H1 (cell line): ENCODE measurements around the gene CORO2B. TPM values are rescaled to one million over a fixed set of nuclear protein-coding genes. Genes with fewer than 3 reads are reported as not detected.
A peak's percentile ranks its signal among the peaks of the same experiment; 100 is the strongest.

Experiments used
- CTCF ChIA-PET: fragments of 300-600 bp; sonication (Branson Sonifier 250); formaldehyde crosslinking; loops from one replicate; lab custom pipeline; 2021; ENCODE audit not compliant: partially characterized antibody; lab: Charles Lee
- POLR2A ChIA-PET: fragments of 300-600 bp; sonication (Branson Sonifier 250); formaldehyde crosslinking; loops from one replicate; lab custom pipeline; 2021; ENCODE audit warnings: inconsistent platforms; ENCODE audit not compliant: partially characterized antibody; lab: Charles Lee
- DNase-seq, 2 experiments: peaks; one replicate each; pipeline versions ENCODE4 v3.0.0 to v3.0.0-alpha.2; 2010 to 2022; ENCODE audit warnings: low spot score in 2 of 2, low read depth in 1 of 2, mixed read lengths in 1 of 2
- FAIRE-seq: peaks from 2 replicates; lab custom pipeline; 2011; peaks lifted over from hg19 to GRCh38; lab: Jason Lieb, UNC
- H2AFZ ChIP-seq: 2 replicates; pipeline ENCODE4 v1.8.1; 2012; ENCODE audit warnings: low read length, inconsistent platforms
- H2AK5ac ChIP-seq: 2 replicates; pipeline ENCODE4 v1.6.1; 2013; ENCODE audit warnings: low read depth, low read length
- H2BK120ac ChIP-seq: replicated peaks from 2 replicates; pipeline ENCODE3; 2013; ENCODE audit warnings: low read depth, low read length, inconsistent platforms
- H2BK12ac ChIP-seq: 2 replicates; pipeline ENCODE4 v1.6.1; 2013; ENCODE audit warnings: low read depth, low read length
- H2BK15ac ChIP-seq: 2 replicates; pipeline ENCODE4 v1.6.1; 2013; ENCODE audit warnings: low read length
- H2BK20ac ChIP-seq: 2 replicates; pipeline ENCODE4 v1.6.1; 2013; ENCODE audit warnings: low read length
- H2BK5ac ChIP-seq: 2 replicates; pipeline ENCODE4 v1.6.1; 2013; ENCODE audit warnings: low read depth, low read length
- H3K14ac ChIP-seq: 2 replicates; pipeline ENCODE4 v1.6.1; 2013; ENCODE audit warnings: inconsistent platforms; ENCODE audit not compliant: insufficient read length
- H3K18ac ChIP-seq: 2 replicates; pipeline ENCODE4 v1.6.1; 2013; ENCODE audit warnings: low read length; ENCODE audit errors: extremely low read depth
- H3K23ac ChIP-seq: 2 replicates; pipeline ENCODE4 v1.6.1; 2013; ENCODE audit warnings: inconsistent platforms; ENCODE audit not compliant: insufficient read length
- H3K23me2 ChIP-seq: 2 replicates; pipeline ENCODE4 v1.6.1; 2013; ENCODE audit warnings: low read depth, low read length
- H3K27ac ChIP-seq: 2 replicates; pipeline ENCODE4 v1.6.1; 2011; ENCODE audit warnings: low read depth, low read length, inconsistent platforms
- H3K27me3 ChIP-seq, 4 experiments: replicated peaks in 1 of 4; 1 replicate in 1 of 4; 2 replicates in 3 of 4; pipeline versions ENCODE4 v1.6.1 to v1.8.1; 2011 to 2013; ENCODE audit warnings: low read length in 3 of 4, mild to moderate bottlenecking in 3 of 4, inconsistent platforms in 2 of 4, mixed read lengths in 2 of 4, moderate library complexity in 1 of 4; ENCODE audit not compliant: control insufficient read depth in 3 of 4, insufficient read depth in 3 of 4; ENCODE audit errors: extremely low read depth in 1 of 4
- H3K36me3 ChIP-seq, 4 experiments: 2 replicates each; pipeline versions ENCODE4 v1.6.1 to v1.8.1; 2011 to 2013; ENCODE audit warnings: mild to moderate bottlenecking in 4 of 4, low read length in 3 of 4, moderate library complexity in 2 of 4, control low read depth in 1 of 4, inconsistent platforms in 1 of 4; ENCODE audit not compliant: insufficient read depth in 4 of 4, control insufficient read depth in 2 of 4
- H3K4ac ChIP-seq: replicated peaks from 2 replicates; pipeline ENCODE3; 2013; ENCODE audit warnings: low read length, low read depth, mixed read lengths, inconsistent platforms; ENCODE audit not compliant: insufficient read length
- H3K4me1 ChIP-seq, 4 experiments: replicated peaks in 1 of 4; 1 replicate in 1 of 4; 2 replicates in 3 of 4; pipeline versions ENCODE4 v1.6.1 to v1.8.1; 2011 to 2013; ENCODE audit warnings: low read length in 3 of 4, inconsistent platforms in 2 of 4, mixed read lengths in 1 of 4; ENCODE audit not compliant: insufficient read depth in 4 of 4, control insufficient read depth in 3 of 4
- H3K4me2 ChIP-seq, 2 experiments: 2 replicates each; pipeline versions ENCODE4 v1.6.1 to v1.8.1; 2011 to 2013; ENCODE audit warnings: low read depth in 2 of 2, low read length in 2 of 2, control low read depth in 1 of 2, inconsistent platforms in 1 of 2, mild to moderate bottlenecking in 1 of 2; ENCODE audit not compliant: insufficient read depth in 1 of 2
- H3K4me3 ChIP-seq, 4 experiments: fragments of 200-600, 300-600 bp in 1 of 4; sonication (generic), shearing (Covaris generic), sonication (Bioruptor Twin) in 1 of 4; 2 replicates each; pipeline versions ENCODE4 v1.5.1 to v1.8.1; 2011 to 2016; ENCODE audit warnings: low read length in 4 of 4, low read depth in 3 of 4, control low read depth in 2 of 4, inconsistent platforms in 2 of 4, mild to moderate bottlenecking in 2 of 4, mixed read lengths in 1 of 4, moderate library complexity in 1 of 4; ENCODE audit not compliant: insufficient read depth in 2 of 4; ENCODE audit errors: extremely low read depth in 1 of 4
- H3K56ac ChIP-seq: replicated peaks from 2 replicates; pipeline ENCODE3; 2013; ENCODE audit warnings: low read depth, mild to moderate bottlenecking, mixed read lengths, low read length, inconsistent platforms; ENCODE audit not compliant: insufficient read length
- H3K79me1 ChIP-seq: 2 replicates; pipeline ENCODE4 v1.6.1; 2013; ENCODE audit warnings: low read depth, low read length, control low read depth
- H3K79me2 ChIP-seq, 2 experiments: 2 replicates each; pipeline versions ENCODE4 v1.6.1 to v1.8.1; 2012 to 2013; ENCODE audit warnings: low read length in 2 of 2, mild to moderate bottlenecking in 2 of 2, inconsistent platforms in 1 of 2; ENCODE audit not compliant: insufficient read depth in 2 of 2, control insufficient read depth in 1 of 2
- H3K9ac ChIP-seq, 4 experiments: replicated peaks in 1 of 4; 1 replicate in 1 of 4; 2 replicates in 3 of 4; pipeline versions ENCODE4 v1.6.1 to v1.8.1; 2011 to 2013; ENCODE audit warnings: low read depth in 3 of 4, low read length in 3 of 4, control low read depth in 2 of 4, mild to moderate bottlenecking in 2 of 4, moderate library complexity in 2 of 4, inconsistent platforms in 1 of 4; ENCODE audit errors: extremely low read depth in 1 of 4
- H3K9me3 ChIP-seq, 2 experiments: 2 replicates each; pipeline versions ENCODE4 v1.6.1 to v1.8.1; 2012 to 2013; ENCODE audit warnings: mild to moderate bottlenecking in 2 of 2, moderate library complexity in 2 of 2, control low read depth in 1 of 2, inconsistent platforms in 1 of 2, low read depth in 1 of 2, low read length in 1 of 2, mixed read lengths in 1 of 2; ENCODE audit not compliant: insufficient read depth in 2 of 2
- H4K20me1 ChIP-seq, 2 experiments: replicated peaks in 1 of 2; 2 replicates each; pipeline versions ENCODE3 to v1.8.1; 2011 to 2013; ENCODE audit warnings: inconsistent platforms in 2 of 2, low read length in 2 of 2, mild to moderate bottlenecking in 1 of 2; ENCODE audit not compliant: insufficient read depth in 2 of 2, control insufficient read depth in 1 of 2
- H4K5ac ChIP-seq: 2 replicates; pipeline ENCODE4 v1.6.1; 2013; ENCODE audit warnings: low read length, low read depth, mixed read lengths, inconsistent platforms; ENCODE audit not compliant: insufficient read length
- H4K8ac ChIP-seq: 2 replicates; pipeline ENCODE4 v1.8.0; 2013; ENCODE audit warnings: mild to moderate bottlenecking, moderate library complexity, low read length, inconsistent platforms; ENCODE audit not compliant: insufficient read depth; ENCODE audit errors: extremely low read depth
- H4K91ac ChIP-seq: replicated peaks from 2 replicates; pipeline ENCODE3; 2013; ENCODE audit warnings: low read length, mixed read lengths, inconsistent platforms; ENCODE audit not compliant: insufficient read length
- KDM5A ChIP-seq: fragments of 200-600 bp; IDR thresholded peaks from 2 replicates; pipeline ENCODE4 v1.7.1; 2012; ENCODE audit warnings: mild to moderate bottlenecking, low read length, inconsistent platforms, mixed read lengths
- SRF ChIP-seq: IDR thresholded peaks from 2 replicates; pipeline ENCODE4 v1.6.1; 2011; ENCODE audit warnings: mild to moderate bottlenecking, low read depth, low read length, moderate library complexity
- TBP ChIP-seq: IDR thresholded peaks from 2 replicates; pipeline ENCODE4 v1.6.1; 2011; ENCODE audit warnings: low read depth, low read length, improper control_type of control experiment
- TCF12 ChIP-seq: IDR thresholded peaks from 2 replicates; pipeline ENCODE4 v1.6.1; 2011; ENCODE audit warnings: low read depth, mild to moderate bottlenecking, low read length
- TEAD4 ChIP-seq: IDR thresholded peaks from 2 replicates; pipeline ENCODE4 v1.6.1; 2012; ENCODE audit warnings: low read depth, low read length, inconsistent platforms, mixed read lengths
- WGBS, 2 experiments: shearing (Covaris generic) in 1 of 2; methylation state at CpG; one replicate each; pipeline versions ENCODE4 v1.1.6 to v1.1.7; 2013 to 2015; ENCODE audit warnings: low lambda C conversion rate in 2 of 2, mixed read lengths in 2 of 2, inconsistent platforms in 1 of 2, low coverage in 1 of 2, missing lambda C conversion rate in 1 of 2; ENCODE audit not compliant: insufficient replicate concordance in 2 of 2, insufficient coverage in 1 of 2, insufficient read length in 1 of 2; ENCODE audit errors: extremely low coverage in 1 of 2, missing lambda C conversion rate in 1 of 2; 5-methylcytosine and 5-hydroxymethylcytosine counted together
- polyA plus RNA-seq, 7 experiments: library from polyadenylated mRNA; depleted of rRNA in 3 of 7; stranded (reverse) in 5 of 7; unstranded in 2 of 7; fragments of >200 nt in 5 of 7; fragments of 200-250 nt in 2 of 7; gene quantifications; 1 replicate in 5 of 7; 2 replicates in 1 of 7; 4 replicates in 1 of 7; pipeline versions ENCODE4 v1.2.1 to v1.2.3, GENCODE V29; 2011 to 2013; ENCODE audit warnings: missing spikeins in 2 of 7, mixed read lengths in 2 of 7
- total RNA-seq: library from RNA; stranded (reverse); fragmentation: NEBNext Ultra II Directional; extraction: Animal tissue kit (Norgen Biotek cat#: 25700); gene quantifications from 2 replicates; pipeline ENCODE4 v1.2.1, GENCODE V29; 2021
- TF ChIP-seq, protein P1 (sequence below): IDR thresholded peaks from 2 replicates; pipeline ENCODE4 v1.6.1; 2012; ENCODE audit warnings: inconsistent platforms

The CORO2B gene
- total and polyA plus RNA-seq, 2 of the 8 experiments (the other 6 are each of a cell fraction or from before 2014, with no cell fraction given) = 3.4 to 6.7 TPM

DNA sequence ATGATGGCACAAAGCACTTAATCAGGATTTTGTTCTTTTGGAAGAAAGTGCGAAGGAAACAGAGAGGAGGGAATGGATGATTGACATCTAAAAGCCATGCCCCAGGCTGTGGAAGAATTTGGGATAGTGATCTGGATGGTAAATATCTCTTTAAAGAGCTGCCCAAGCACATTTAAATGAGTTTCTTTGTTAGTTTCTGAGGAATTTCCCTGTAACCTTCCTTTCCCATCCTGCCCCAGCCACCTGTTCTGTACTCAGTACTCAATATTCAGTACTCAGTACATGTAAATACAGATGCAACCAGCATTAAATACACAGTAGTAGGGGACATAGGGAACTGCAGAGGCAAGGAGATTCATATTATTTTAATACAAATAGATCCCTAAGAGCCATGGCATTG lies 7.8 kb upstream of the CORO2B start:
- H3K4me2 ChIP-seq = no peak overlapping the region
- CTCF ChIA-PET = interaction anchor here (1.0 to 6.5 kb wide), 11 partner anchors 9 to 104 kb away, joined by 3 to 42 read pairs (median 9); no protein-coding TSS in a partner anchor

More for the DNA sequence above, 7.8 kb upstream of the CORO2B start:
- Histone ChIP-seq H3K27ac (no peak overlapping the region), H3K9ac (no peak overlapping the region), H3K14ac (no peak overlapping the region), H4K20me1 (no peaks in the 10 kb centered on the region), H3K36me3 (no peaks in the 10 kb centered on the region), H3K4ac (no peak overlapping the region), H3K79me1 (no peaks in the 10 kb centered on the region), H3K18ac (no peak overlapping the region), H3K23ac (no peak overlapping the region), H3K4me1 (peaks cover 18 to 52% (median 25%) of the 10 kb centered on the region in 4 experiments), H4K5ac (no peak overlapping the region), H2BK20ac (no peak overlapping the region), H3K23me2 (no peaks in the 10 kb centered on the region), H3K4me3 (no peak overlapping the region), H2BK15ac (no peak overlapping the region), H3K27me3 (no peaks in the 10 kb centered on the region; a peak in 2 of 7 replicates), H2BK5ac (0 out of 2 replicates have a peak overlapping the region, but pooled peaks have one; percentile 38), H2BK120ac (no peak overlapping the region), H4K8ac (no peak overlapping the region), H3K79me2 (no peaks in the 10 kb centered on the region), H3K9me3 (no peaks in the 10 kb centered on the region), H2BK12ac (no peak overlapping the region; the same call in 1 of the 2 replicates), H2AK5ac (no peak overlapping the region), H4K91ac (no peak overlapping the region), H2AFZ (no peak overlapping the region), H3K56ac (no peak overlapping the region)
- POLR2A ChIA-PET = interaction anchor here (5.0 kb wide), 1 partner anchor 10 kb away, joined by 31 read pairs; no protein-coding TSS in a partner anchor
- TF ChIP-seq SRF (no peak), TCF12 (0 out of 2 replicates have a peak, but pooled peaks have one; percentile 51), TBP (no peak), TEAD4 (no peak), KDM5A (no peak)
- TF ChIP-seq, protein P1, sequence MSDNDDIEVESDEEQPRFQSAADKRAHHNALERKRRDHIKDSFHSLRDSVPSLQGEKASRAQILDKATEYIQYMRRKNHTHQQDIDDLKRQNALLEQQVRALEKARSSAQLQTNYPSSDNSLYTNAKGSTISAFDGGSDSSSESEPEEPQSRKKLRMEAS = no peak
- 56% methylated on average over 1 of the region's 1 CpG; no CpG with 5 or more reads in 1 of the 2 experiments for WGBS, 2 experiments
- peak; percentile 36 for FAIRE-seq
- no peak for DNase-seq
